LNCaP clone FGC (cell line): ENCODE measurements around the gene POP5.

Source experiments
- DNase-seq: peaks from one replicate; pipeline ENCODE4 v3.0.0-alpha.2; 2011; ENCODE audit warnings: low read depth
- H3K4me3 ChIP-seq: 2 replicates; pipeline ENCODE4 v1.5.1; 2011; ENCODE audit warnings: mild to moderate bottlenecking, low read depth, low read length, control low read depth
- TF ChIP-seq, protein P1 (sequence below): IDR thresholded peaks from 2 replicates; pipeline ENCODE4 v1.5.1; 2012; ENCODE audit warnings: mild to moderate bottlenecking; ENCODE audit not compliant: control insufficient read depth, insufficient read depth; ENCODE audit errors: extremely low read depth

Gene POP5

DNA sequence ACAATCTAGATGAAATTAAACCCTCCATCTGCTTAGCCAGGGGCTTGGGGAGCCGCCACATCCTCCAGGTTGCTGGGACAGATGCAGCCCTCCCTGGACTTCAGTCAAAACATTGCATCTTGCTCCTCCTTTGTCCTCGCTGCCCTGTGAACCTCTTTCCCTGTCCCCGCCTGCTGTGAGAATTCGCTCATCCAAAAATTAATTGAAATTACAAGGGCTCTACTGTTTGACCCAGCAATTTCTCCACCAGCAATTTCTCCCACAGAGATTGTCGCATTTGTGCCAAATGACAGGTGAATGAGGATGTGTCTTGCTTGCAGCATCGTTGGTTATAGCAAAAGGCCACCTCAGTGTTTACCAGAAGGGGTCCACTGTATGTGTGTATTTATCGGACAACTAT, 5.0 kb upstream of the POP5 start:
- TF ChIP-seq, protein P1, sequence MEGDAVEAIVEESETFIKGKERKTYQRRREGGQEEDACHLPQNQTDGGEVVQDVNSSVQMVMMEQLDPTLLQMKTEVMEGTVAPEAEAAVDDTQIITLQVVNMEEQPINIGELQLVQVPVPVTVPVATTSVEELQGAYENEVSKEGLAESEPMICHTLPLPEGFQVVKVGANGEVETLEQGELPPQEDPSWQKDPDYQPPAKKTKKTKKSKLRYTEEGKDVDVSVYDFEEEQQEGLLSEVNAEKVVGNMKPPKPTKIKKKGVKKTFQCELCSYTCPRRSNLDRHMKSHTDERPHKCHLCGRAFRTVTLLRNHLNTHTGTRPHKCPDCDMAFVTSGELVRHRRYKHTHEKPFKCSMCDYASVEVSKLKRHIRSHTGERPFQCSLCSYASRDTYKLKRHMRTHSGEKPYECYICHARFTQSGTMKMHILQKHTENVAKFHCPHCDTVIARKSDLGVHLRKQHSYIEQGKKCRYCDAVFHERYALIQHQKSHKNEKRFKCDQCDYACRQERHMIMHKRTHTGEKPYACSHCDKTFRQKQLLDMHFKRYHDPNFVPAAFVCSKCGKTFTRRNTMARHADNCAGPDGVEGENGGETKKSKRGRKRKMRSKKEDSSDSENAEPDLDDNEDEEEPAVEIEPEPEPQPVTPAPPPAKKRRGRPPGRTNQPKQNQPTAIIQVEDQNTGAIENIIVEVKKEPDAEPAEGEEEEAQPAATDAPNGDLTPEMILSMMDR: no peak

DNA sequence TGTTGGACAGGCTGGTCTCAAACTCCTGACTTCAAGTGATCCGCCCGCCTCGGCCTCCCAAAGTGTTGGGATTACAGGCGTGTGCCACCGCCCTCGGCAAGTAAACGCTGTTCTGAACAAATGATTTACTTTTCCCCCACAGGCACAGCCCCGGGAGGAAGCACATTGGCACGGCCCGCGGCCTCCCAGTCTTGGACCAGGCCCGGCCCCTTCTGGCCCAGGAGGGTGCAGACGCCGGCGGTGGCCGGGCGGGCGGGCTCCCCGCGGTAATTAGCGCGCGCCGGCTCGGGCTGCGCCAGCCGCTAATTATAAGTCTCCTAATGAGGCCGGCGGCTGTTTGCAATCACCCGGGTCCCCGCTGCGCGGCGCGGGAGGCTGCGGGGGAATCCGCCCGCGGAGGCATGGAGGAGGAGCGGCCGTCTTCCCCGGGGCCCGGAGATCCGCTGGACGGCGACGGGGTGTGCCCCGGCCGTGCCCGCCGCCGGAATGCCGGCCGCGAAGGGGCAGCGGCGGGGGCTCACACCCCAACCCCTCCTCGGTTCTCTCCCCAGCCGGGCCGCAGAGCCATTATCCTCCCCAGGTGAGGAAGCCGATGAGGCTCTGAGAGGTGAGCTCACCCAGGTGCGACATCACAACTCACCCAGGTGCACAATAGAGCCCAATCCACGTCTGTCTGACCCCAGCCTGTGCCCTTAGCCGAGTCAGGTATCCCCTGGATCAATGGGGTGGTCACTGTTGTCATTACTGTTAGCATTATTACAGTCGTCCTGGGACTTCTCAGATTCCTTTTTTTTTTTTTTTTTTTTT, 3.3 kb upstream of the POP5 start:
- no peak for DNase-seq
- H3K4me3 ChIP-seq: no peak overlapping the region
- TF ChIP-seq, protein P1: no peak

More for the DNA sequence above, 5.0 kb upstream of the POP5 start:
- no peak overlapping the region for H3K4me3 ChIP-seq
- no peak for DNase-seq

DNA sequence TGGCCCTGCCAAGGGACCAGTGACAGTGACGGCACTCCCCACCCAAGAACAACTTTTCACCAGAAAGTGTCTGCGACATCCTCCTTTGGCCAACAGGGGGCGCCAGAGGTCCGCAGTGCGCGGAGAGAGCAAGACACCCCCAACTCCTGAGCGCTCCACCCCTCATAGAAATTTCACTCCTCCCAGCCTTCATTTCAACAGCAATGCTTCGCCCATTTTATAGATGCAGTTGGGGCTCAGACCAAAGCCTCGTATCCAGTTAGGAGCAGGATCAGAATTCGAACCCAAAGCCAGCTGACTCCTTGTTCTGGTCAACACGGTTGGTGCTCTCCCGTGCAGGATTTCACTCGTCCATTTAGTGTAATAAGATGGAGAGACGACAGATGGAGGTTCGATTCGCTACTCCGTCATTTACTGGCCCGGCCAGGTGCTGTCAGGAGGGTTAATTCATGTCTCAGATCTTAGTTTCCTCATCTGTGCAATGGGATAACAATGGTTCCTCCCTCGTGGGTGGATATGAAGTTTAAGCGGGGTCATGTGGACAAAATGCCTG, 2.4 kb upstream of the POP5 start:
- TF ChIP-seq, protein P1: peak; percentile 84
- DNase-seq: peak; percentile 3
- H3K4me3 ChIP-seq: no peak overlapping the region

GRCh38 chr12:120581998-120582397, 796 bp upstream of the POP5 start:
- TF ChIP-seq, protein P1: no peak
- DNase-seq: no peak
- peak overlapping the region; percentile 68 for H3K4me3 ChIP-seq

GRCh38 chr12:120579179-120579578, 2.0 kb downstream of the POP5 start:
- no peak for DNase-seq
- H3K4me3 ChIP-seq: no peak overlapping the region
- TF ChIP-seq, protein P1: no peak

- no peak for DNase-seq
- TF ChIP-seq, protein P1: no peak
These were observed 7.1 kb downstream of the POP5 start for GRCh38 chr12:120574106-120574505.

DNA sequence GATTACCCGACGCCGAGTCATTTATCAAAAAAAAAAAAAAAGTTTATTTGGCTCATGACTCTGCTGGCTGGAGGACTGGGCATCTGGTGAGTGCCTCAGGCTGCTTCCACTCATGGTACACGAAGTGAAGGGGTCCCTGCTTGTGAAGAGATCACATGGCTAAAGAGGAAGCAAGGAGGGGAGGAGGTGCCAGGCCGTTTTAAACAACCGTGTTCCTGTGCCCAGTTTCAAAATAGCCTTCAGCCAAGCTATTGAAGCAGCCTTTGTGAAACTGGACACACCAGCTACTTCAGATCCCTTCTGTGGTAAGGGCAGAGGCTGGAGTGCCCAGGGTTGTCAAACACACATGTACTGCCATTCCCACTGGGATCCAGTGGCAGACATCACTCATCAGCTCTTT, 7.6 kb downstream of the POP5 start:
- no peak overlapping the region for H3K4me3 ChIP-seq
- no peak for DNase-seq
- TF ChIP-seq, protein P1: no peak

More at GRCh38 chr12:120574106-120574505, 7.1 kb downstream of the POP5 start:
- H3K4me3 ChIP-seq: no peak overlapping the region
